Ecto neural progenitor cell (in vitro differentiated cells): Measurements from ENCODE around the gene DDX50.

ENCODE experiments used
- DNase-seq: peaks from one replicate; pipeline ENCODE4 v3.0.0-alpha.2; 2018; ENCODE audit warnings: low spot score

The DDX50 gene

GRCh38 chr10:68988530-68989316, 87.6 kb downstream of the DDX50 start, which contains the start of gene KIFBP:
TSS of gene KIFBP (plus strand) at chr10:68988803. CDS start at chr10:68988833, 30 bp downstream.
- DNase-seq = peak; percentile 96

DNA sequence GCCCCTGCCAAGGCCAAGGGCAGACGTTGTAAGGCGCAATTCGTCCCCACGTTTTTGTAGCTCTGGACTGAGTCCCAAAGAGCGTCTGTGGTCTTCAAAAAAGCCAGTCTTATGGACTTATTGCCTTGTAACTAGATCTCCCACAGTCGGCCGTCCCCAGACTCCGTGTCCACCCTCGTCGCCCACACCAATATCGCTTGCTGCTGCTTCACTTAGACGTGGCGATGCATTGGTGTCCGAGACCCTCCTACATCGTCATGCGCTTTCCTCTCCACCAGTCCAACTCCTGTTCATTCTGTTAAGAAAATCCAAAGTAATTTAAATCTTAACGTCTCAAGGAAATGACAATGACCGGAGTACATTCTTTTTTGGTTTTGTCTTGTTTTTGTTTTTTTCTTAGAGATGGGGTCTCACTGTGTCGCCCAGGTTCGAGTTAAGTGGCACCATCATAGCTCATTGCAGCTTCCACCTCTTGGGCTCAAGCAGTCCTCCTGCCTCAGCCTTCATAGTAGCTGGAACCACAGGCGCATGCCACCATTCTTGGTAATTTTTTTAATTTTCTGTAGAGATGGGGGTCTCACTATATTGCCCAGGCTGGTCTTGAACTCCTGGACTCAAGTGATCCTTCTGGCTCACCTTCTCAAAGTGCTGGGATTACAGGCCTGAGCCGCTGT, 88.3 kb downstream of the DDX50 start:
- no peak for DNase-seq

- no peak for DNase-seq
Observed at GRCh38 chr10:68992636-68993440, 91.7 kb downstream of the DDX50 start.
